Measurements from ENCODE around the gene TCF20.

Gene TCF20

DNA sequence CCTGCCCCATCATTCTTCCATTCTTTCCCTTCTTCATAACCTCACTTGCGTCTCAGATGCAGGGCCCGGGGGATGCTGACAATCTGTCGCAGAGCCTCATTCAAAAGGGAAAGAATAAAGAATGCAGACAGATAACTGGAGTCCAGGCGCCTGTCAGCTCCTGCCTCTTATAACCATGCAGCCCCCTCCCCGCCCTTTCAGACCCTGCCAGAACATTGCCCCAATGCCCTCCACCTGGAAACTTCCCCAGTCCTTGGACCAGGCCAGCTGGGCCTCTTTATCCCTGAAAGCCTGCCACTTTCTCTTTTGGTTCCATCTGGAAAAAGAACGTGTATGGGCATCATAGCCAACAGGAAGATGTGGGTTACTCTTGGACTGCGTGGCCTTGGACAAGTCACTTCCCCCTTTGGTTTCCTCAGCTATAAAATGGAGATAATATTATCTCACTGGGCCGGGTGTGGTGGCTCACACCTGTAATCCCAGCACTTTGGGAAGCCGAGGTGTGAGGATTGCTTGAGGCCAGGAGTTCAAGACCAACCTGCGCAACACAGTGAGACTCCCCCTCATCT lies 2.1 kb upstream of the TCF20 start:
- DNase-seq (ENCODE audit: low read depth in 2 of 2) = no peak
- TF ChIP-seq, protein P1, sequence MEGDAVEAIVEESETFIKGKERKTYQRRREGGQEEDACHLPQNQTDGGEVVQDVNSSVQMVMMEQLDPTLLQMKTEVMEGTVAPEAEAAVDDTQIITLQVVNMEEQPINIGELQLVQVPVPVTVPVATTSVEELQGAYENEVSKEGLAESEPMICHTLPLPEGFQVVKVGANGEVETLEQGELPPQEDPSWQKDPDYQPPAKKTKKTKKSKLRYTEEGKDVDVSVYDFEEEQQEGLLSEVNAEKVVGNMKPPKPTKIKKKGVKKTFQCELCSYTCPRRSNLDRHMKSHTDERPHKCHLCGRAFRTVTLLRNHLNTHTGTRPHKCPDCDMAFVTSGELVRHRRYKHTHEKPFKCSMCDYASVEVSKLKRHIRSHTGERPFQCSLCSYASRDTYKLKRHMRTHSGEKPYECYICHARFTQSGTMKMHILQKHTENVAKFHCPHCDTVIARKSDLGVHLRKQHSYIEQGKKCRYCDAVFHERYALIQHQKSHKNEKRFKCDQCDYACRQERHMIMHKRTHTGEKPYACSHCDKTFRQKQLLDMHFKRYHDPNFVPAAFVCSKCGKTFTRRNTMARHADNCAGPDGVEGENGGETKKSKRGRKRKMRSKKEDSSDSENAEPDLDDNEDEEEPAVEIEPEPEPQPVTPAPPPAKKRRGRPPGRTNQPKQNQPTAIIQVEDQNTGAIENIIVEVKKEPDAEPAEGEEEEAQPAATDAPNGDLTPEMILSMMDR (IDR thresholded peaks at IDR 0.05; ENCODE audit: low read depth, low read length) = no peak
- H3K4me3 ChIP-seq (replicated peaks in 1 of 2; ENCODE audit: low read depth in 2 of 2, low read length in 2 of 2) = no peak overlapping the region

DNA sequence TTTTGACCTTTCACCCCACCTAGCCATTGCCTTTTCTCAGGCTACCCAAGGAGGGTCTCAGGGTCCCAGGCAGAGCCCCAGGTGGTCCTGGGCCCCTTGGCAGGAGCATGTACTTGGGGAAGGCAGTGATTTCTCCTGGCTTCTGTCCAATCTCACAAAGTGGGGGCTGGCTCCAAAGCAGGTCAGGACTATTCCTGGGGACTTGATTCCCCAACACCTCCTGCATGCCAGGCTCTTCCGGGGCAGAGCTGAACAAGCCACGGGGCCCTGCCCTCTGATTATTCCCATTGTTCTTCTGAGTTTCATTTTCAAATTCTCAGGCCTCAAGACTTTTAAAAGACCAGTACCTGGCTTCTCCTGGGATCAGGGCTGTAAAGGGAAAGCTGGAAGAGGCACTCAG lies 1.5 kb upstream of the TCF20 start:
- no peak for DNase-seq (ENCODE audit: low read depth in 2 of 2)
- TF ChIP-seq, protein P1 (IDR thresholded peaks at IDR 0.05; ENCODE audit: low read depth, low read length) = no peak
- no peak overlapping the region for H3K4me3 ChIP-seq (replicated peaks in 1 of 2; ENCODE audit: low read depth in 2 of 2, low read length in 2 of 2)

DNA sequence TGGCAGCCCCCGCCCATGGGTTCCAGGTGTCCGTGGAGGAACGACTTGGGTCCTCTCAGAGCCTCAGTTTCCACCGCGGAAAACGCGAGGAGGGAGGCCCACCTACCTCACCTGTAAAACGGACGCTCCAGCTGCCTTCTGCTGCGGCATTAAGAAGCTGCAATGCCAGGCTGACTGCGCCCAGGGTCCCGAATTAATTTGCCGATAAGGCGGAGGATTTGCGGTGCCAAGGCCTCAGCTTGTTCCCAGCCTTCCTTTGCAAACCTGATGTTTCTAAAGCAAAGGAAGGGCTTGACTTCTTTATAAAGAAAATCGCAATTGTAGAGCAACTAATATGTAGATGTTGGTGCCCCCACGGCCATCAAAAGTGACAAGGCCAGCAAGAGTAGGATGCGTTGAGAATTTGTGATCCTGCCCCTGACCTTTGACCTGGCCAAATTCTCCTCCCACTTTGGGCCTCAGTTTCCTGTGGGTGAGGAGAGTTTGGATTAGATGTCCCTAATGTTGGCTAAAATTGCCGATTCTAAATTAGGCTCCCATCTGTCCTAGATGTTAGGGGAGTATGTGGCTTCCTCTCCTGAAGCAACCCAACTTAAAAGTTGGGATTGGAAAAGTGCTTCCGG lies 849 bp upstream of the TCF20 start:
- no peak for DNase-seq (ENCODE audit: low read depth in 2 of 2)
- H3K4me3 ChIP-seq (replicated peaks in 1 of 2; ENCODE audit: low read depth in 2 of 2, low read length in 2 of 2) = peak overlapping the region in 1 of 2 donors; percentile 55
- TF ChIP-seq, protein P1 (IDR thresholded peaks at IDR 0.05; ENCODE audit: low read depth, low read length) = no peak

DNA sequence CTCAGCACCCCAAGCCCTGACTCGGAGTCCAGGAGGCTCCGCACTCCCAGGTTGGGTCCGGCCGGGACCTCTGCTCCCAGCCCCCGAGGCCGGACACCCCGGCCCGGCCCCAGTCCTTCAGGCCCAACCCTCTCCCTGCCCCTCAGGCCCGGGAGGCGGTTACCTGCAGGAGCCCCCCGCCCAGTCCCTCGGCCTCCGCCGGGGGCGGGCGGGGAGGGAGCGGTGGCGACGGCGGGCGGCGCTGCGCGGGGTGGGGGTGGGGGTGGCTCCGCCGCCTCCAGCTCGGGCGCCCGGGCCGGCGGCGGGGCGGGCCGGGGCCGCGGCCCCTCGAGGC lies 310 bp downstream of the TCF20 start:
- TF ChIP-seq, protein P1 (IDR thresholded peaks at IDR 0.05; ENCODE audit: low read depth, low read length) = no peak
- DNase-seq (ENCODE audit: low read depth in 2 of 2) = no peak
- peak overlapping the region; percentile 94 to 98 for H3K4me3 ChIP-seq (replicated peaks in 1 of 2; ENCODE audit: low read depth in 2 of 2, low read length in 2 of 2)

DNA sequence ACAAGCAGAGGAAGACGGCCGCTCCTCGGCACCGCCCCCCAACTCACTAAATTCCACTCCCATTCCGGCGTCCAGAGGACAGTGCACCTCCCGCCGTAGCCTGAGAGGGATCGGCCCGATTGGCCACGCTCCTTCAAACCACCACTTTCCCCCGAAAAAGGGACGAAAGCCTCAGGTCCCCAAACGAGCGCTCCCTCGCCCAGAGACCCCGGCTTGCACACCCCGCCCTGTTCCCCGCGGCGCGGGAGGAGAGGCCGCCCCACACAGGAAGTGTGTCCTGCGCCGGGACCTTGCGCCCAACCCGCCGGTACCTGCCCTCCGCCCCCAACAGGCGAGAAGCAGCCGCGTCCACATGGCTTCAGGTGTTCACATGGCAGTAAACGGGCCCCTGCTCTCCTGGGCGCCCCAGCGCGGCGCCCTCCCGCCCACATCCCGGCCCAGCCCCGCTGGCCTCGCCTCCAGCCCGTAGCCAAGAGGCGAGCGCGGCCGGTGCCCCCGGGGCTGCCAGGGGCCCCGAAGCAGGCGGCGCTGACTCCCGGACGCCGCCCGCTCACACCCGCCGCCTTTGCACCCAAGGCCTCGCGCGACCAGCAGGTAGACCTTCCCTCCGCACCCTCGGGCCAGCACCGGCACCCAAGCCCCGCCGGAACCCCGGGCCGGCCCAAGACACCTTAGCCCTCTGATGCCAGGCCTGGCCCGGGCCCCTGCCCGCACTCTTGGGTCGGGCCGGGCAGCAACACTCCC lies 849 bp downstream of the TCF20 start:
- DNase-seq (ENCODE audit: low read depth in 2 of 2) = peak; percentile 13 to 27
- H3K4me3 ChIP-seq (replicated peaks in 1 of 2; ENCODE audit: low read depth in 2 of 2, low read length in 2 of 2) = peak overlapping the region; percentile 94 to 98
- TF ChIP-seq, protein P1 (IDR thresholded peaks at IDR 0.05; ENCODE audit: low read depth, low read length) = no peak

DNA sequence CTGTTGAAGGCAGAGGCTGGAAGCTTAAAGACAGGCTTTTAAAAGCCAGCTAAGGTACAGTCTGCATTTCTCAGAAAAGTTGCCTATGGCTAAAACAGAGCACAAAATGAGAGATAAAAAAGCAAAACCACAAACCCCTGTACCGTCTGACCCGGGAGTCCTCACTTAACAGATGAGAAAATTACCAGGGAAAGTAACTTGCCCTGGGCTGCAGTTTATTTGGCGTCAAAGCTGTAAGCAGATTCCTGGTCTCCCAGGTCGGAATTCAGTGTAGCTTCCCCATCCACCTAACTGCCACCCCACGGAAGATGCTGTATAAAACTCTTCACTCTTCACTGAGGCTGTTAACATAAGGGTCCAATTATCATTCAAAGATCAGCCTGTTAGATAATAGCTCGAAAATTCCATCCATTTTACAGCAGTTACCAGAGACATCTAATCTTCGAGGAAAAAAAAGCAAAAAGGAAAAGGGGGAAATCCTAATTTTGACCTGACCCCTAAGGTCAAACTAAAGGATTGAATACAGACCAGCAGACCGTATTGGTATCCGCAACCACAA lies 1.5 kb downstream of the TCF20 start:
- TF ChIP-seq, protein P1 (IDR thresholded peaks at IDR 0.05; ENCODE audit: low read depth, low read length) = no peak
- H3K4me3 ChIP-seq (replicated peaks in 1 of 2; ENCODE audit: low read depth in 2 of 2, low read length in 2 of 2) = peak overlapping the region; percentile 94 to 98
- DNase-seq (ENCODE audit: low read depth in 2 of 2) = no peak
